ENCODE results near the gene MYO9B. TPM values are rescaled to one million over a fixed set of nuclear protein-coding genes. Genes with fewer than 3 reads are reported as not detected.
A peak's percentile ranks its signal among the peaks of the same experiment; 100 is the strongest.

Gene MYO9B
- total RNA-seq, 6 experiments from 2014 or later = 25.4 to 38.7 (median 36.0) TPM

DNA sequence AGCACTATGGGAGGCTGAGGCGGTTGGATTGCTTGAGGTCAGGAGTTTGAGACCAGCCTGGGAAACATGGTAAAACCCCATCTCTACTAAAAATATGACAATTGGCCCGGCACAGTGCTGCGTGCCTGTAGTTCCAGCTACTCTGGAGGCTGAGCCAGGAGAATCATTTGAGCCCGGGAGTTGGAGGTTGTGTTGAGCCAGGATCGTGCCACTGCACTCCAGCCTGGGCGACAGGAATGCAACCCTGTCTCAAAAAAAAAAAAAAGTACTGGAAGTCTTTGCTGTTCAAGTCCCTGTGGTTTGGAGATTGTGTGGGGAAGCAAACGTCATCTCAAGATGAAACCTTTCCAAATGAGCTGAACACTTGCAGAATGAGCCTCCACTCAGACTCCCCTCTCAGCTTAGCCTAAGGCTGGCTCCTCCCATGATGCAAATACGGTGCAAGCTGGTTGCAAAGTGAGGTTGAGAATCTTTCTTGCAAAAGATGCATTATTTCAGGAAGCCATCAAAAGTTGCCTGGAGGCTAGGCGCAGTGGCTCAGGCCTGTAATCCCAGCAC is 46.2 kb downstream of the MYO9B start:
- no peak for DNase-seq
- Histone ChIP-seq H3K27ac (no peak overlapping the region), H3K4me3 (no peak overlapping the region), H3K4me1 (peaks cover 0 to 7% (median 0%) of the 10 kb centered on the region in 4 donors), H3K27me3 (no peaks in the 10 kb centered on the region), H3K9me3 (no peaks in the 10 kb centered on the region), H3K36me3 (no peaks in the 10 kb centered on the region)
- TF ChIP-seq CTCF (IDR thresholded peaks at IDR 0.05) (no peak), POLR2A (IDR thresholded peaks at IDR 0.05) (no peak)
- no peak for ATAC-seq
- 71% methylated on average over 8 of the region's 9 CpGs for WGBS (ENCODE audit: insufficient coverage, low coverage, low lambda C conversion rate, missing lambda C conversion rate)
- intact Hi-C loops (cut with DNase I) = no loop called here

DNA sequence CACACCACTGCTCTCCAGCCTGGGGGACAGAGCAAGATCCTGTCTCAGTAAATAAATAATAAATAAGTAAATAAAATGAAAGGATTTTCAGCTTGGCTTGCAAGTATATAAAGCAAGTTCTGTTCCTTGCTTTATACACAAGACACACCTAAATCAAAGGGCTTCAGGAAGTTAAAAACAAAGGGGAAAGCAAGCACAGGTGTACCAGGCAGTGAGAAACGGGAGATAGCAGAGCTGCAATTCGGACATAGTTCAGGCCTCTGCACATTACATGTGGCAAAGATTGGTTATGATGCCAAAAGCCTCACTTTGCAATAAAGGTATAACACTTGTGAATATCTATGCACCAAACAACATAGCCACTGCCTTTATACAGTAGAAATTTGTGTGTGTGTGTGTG is 47.5 kb downstream of the MYO9B start:
- Histone ChIP-seq H3K27ac (no peak overlapping the region), H3K4me3 (no peak overlapping the region), H3K4me1 (peaks cover 0 to 7% (median 0%) of the 10 kb centered on the region in 4 donors), H3K36me3 (no peaks in the 10 kb centered on the region), H3K27me3 (no peaks in the 10 kb centered on the region), H3K9me3 (no peaks in the 10 kb centered on the region)
- 95% methylated on average over 2 of the region's 2 CpGs for WGBS (ENCODE audit: insufficient coverage, low coverage, low lambda C conversion rate, missing lambda C conversion rate)
- ATAC-seq = no peak
- intact Hi-C loops (cut with DNase I) = no loop called here
- TF ChIP-seq POLR2A (IDR thresholded peaks at IDR 0.05) = no peak
- no peak for DNase-seq

GRCh38 chr19:17124025-17124424 is 48.4 kb downstream of the MYO9B start:
- no CpG with 5 or more reads among the region's 1 CpG for WGBS (ENCODE audit: insufficient coverage, low coverage, low lambda C conversion rate, missing lambda C conversion rate)
- no peak for ATAC-seq
- Histone ChIP-seq H3K4me3 (no peak overlapping the region), H3K36me3 (no peaks in the 10 kb centered on the region), H3K4me1 (peaks cover 0 to 7% (median 0%) of the 10 kb centered on the region in 4 donors), H3K27me3 (no peaks in the 10 kb centered on the region), H3K27ac (no peak overlapping the region), H3K9me3 (no peaks in the 10 kb centered on the region)
- TF ChIP-seq POLR2A (IDR thresholded peaks at IDR 0.05) = no peak
- TF ChIP-seq CTCF (IDR thresholded peaks at IDR 0.05) = no peak
- no peak for DNase-seq
- intact Hi-C loops (cut with DNase I) = no loop called here

DNA sequence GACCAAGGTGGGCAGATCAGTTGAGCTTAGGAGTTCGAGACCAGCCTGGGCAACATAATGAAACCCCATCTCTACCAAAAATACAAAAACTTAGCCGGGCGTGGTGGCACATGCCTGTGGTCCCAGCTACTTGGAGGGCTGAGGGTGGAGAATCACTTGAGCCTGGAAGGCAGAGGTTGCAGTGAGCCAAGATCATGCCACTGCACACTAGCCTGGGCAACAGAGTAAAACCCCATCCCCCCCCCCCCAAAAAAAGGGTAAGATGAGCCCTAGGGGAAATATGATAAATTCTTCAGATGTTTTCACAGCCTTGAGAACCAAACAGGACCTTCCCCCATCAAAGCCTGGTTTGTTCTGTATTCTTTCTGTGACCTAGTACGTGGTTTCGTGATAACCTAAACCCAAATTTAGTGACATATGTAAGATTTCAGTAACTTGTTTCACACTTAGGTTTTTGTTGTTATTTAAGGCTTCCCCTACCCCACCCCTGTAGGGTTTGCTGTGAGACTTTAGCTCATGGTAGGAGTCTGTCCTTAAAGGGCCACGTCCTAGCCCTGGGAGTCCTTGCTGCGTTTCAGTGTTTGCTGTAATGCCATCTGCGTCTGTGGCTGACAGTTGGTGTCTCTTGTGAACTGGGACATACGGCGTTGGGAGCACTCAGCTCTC is 49.6 kb downstream of the MYO9B start:
- Histone ChIP-seq H3K9me3 (no peaks in the 10 kb centered on the region), H3K36me3 (no peaks in the 10 kb centered on the region), H3K27ac (peak overlapping the region; percentile 21 to 78 (median 47)), H3K4me3 (no peak overlapping the region), H3K27me3 (no peaks in the 10 kb centered on the region), H3K4me1 (peaks cover 0 to 14% (median 0%) of the 10 kb centered on the region in 4 donors)
- no peak for TF ChIP-seq POLR2A (IDR thresholded peaks at IDR 0.05)
- TF ChIP-seq CTCF (IDR thresholded peaks at IDR 0.05) = no peak
- intact Hi-C loops (cut with DNase I) = no loop called here
- WGBS (ENCODE audit: insufficient coverage, low coverage, low lambda C conversion rate, missing lambda C conversion rate) = 66% methylated on average over 5 of the region's 10 CpGs
- ATAC-seq (peak in 3 of 4 donors; percentile 23 to 52 (median 33)), DNase-seq (no peak)

All from right lobe of liver (tissue), 6 donors.